Trophoblast cell (in vitro differentiated cells and primary cell): ENCODE data around the gene ARSD.

Source experiments
- DNase-seq, 2 donors: peaks; one replicate each; pipeline ENCODE4 v3.0.0-alpha.2; 2016
- H2AFZ ChIP-seq: 2 replicates; pipeline ENCODE4 v1.6.1; 2013; ENCODE audit warnings: low read length, moderate library complexity, mild to moderate bottlenecking; ENCODE audit not compliant: insufficient read depth, poor library complexity
- H2AK5ac ChIP-seq: 2 replicates; pipeline ENCODE4 v1.6.1; 2013; ENCODE audit warnings: mild to moderate bottlenecking, low read length
- H2BK120ac ChIP-seq: 2 replicates; pipeline ENCODE4 v1.6.1; 2013; ENCODE audit warnings: low read length, mild to moderate bottlenecking, moderate library complexity; ENCODE audit not compliant: insufficient read depth, poor library complexity
- H2BK12ac ChIP-seq: 2 replicates; pipeline ENCODE4 v1.6.1; 2013; ENCODE audit warnings: mild to moderate bottlenecking, low read length, moderate library complexity
- H2BK5ac ChIP-seq: 2 replicates; pipeline ENCODE4 v1.6.1; 2013; ENCODE audit warnings: low read length, low read depth, moderate library complexity, mild to moderate bottlenecking; ENCODE audit not compliant: poor library complexity
- H3K14ac ChIP-seq: 2 replicates; pipeline ENCODE4 v1.6.1; 2013; ENCODE audit warnings: mild to moderate bottlenecking, low read length
- H3K18ac ChIP-seq: 2 replicates; pipeline ENCODE4 v1.6.1; 2013; ENCODE audit warnings: mild to moderate bottlenecking, low read length
- H3K23ac ChIP-seq: 2 replicates; pipeline ENCODE4 v1.6.1; 2013; ENCODE audit warnings: low read length
- H3K27ac ChIP-seq: 2 replicates; pipeline ENCODE4 v1.5.1; 2013; ENCODE audit warnings: low read depth, mild to moderate bottlenecking, inconsistent platforms, low read length, moderate library complexity
- H3K27me3 ChIP-seq: 2 replicates; pipeline ENCODE4 v1.6.1; 2013; ENCODE audit warnings: inconsistent platforms, mild to moderate bottlenecking, low read length, moderate library complexity; ENCODE audit not compliant: insufficient read depth
- H3K36me3 ChIP-seq, 2 experiments: 1 replicate in 1 of 2; 2 replicates in 1 of 2; pipeline ENCODE4 v1.6.1; 2013; ENCODE audit warnings: low read length in 2 of 2, mild to moderate bottlenecking in 2 of 2, moderate library complexity in 1 of 2; ENCODE audit not compliant: insufficient read depth in 2 of 2, control insufficient read depth in 1 of 2
- H3K4ac ChIP-seq: 2 replicates; pipeline ENCODE4 v1.6.1; 2013; ENCODE audit warnings: low read depth, mild to moderate bottlenecking, low read length, moderate library complexity
- H3K4me1 ChIP-seq, 2 experiments: 1 replicate in 1 of 2; 2 replicates in 1 of 2; pipeline ENCODE4 v1.6.1; 2013; ENCODE audit warnings: low read length in 2 of 2, mild to moderate bottlenecking in 2 of 2, moderate library complexity in 1 of 2; ENCODE audit not compliant: insufficient read depth in 2 of 2, control insufficient read depth in 1 of 2
- H3K4me2 ChIP-seq: 2 replicates; pipeline ENCODE4 v1.6.1; 2013; ENCODE audit warnings: inconsistent platforms, mild to moderate bottlenecking, low read length, moderate library complexity
- H3K4me3 ChIP-seq: 2 replicates; pipeline ENCODE4 v1.5.1; 2013; ENCODE audit warnings: mild to moderate bottlenecking, low read depth, low read length, inconsistent platforms
- H3K79me1 ChIP-seq: one replicate; pipeline ENCODE4 v1.6.1; 2013; ENCODE audit warnings: low read length
- H3K79me2 ChIP-seq: 2 replicates; pipeline ENCODE4 v1.6.1; 2013; ENCODE audit warnings: low read length, mild to moderate bottlenecking; ENCODE audit not compliant: control insufficient read depth, insufficient read depth, poor library complexity
- H3K9ac ChIP-seq: 2 replicates; pipeline ENCODE4 v1.6.1; 2013; ENCODE audit warnings: mild to moderate bottlenecking, low read length
- H3K9me3 ChIP-seq: 2 replicates; pipeline ENCODE4 v1.6.1; 2013; ENCODE audit warnings: low read depth, mild to moderate bottlenecking, control low read depth, inconsistent platforms, low read length; ENCODE audit not compliant: insufficient read depth
- H4K12ac ChIP-seq: 2 replicates; pipeline ENCODE4 v1.6.1; 2013; ENCODE audit warnings: low read depth, mild to moderate bottlenecking, low read length, moderate library complexity
- H4K8ac ChIP-seq: 2 replicates; pipeline ENCODE4 v1.6.1; 2013; ENCODE audit warnings: low read depth, mild to moderate bottlenecking, low read length, moderate library complexity
- H4K91ac ChIP-seq: one replicate; pipeline ENCODE4 v1.6.1; 2013; ENCODE audit warnings: low read depth, mild to moderate bottlenecking, low read length, moderate library complexity
- WGBS: extraction: QIAGEN DNeasy Blood & Tissue Kit; methylation state at CpG from one replicate; pipeline ENCODE4 v1.1.7; 2013; ENCODE audit warnings: missing lambda C conversion rate; ENCODE audit not compliant: insufficient read length, insufficient coverage; ENCODE audit errors: extremely low coverage; 5-methylcytosine and 5-hydroxymethylcytosine counted together

The ARSD gene

DNA sequence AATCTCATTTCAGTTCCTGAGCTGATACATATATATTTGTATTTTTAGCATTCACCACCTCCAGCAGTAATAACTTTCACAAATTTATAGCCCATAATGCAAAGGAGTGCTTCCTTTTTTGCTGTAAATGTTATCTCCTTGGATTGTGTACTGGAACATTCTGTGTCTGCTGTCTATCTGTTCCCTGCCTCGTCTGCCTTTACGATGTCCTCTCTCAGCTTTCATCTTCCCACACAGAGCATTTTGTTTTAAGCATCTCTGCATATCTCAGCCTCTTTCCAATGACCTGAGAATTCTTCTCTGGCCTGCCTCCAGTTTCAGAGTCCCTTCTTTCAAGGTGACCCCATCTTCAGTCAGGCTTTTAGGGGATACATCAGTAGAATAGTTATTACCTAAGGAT lies 57.3 kb downstream of the ARSD start:
- no peak overlapping the region for H3K18ac ChIP-seq
- DNase-seq = no peak
- H3K27ac ChIP-seq = no peak overlapping the region
- no peak overlapping the region for H4K12ac ChIP-seq
- no peaks in the 10 kb centered on the region for H3K79me2 ChIP-seq
- no peak overlapping the region for H2BK120ac ChIP-seq
- H3K27me3 ChIP-seq = no peaks in the 10 kb centered on the region
- H3K36me3 ChIP-seq = peaks cover 3% of the 10 kb centered on the region in 2 experiments
- no peak overlapping the region for H3K4ac ChIP-seq
- no CpG with 5 or more reads among the region's 2 CpGs for WGBS
- no peak overlapping the region for H3K4me3 ChIP-seq
- no peak overlapping the region for H4K8ac ChIP-seq
- H4K91ac ChIP-seq = no peak overlapping the region
- H2BK5ac ChIP-seq = no peak overlapping the region
- no peak overlapping the region for H3K14ac ChIP-seq
- no peak overlapping the region for H2AFZ ChIP-seq
- no peak overlapping the region for H2BK12ac ChIP-seq
- H3K9me3 ChIP-seq = no peaks in the 10 kb centered on the region
- no peak overlapping the region for H2AK5ac ChIP-seq
- peaks cover 0 to 2% of the 10 kb centered on the region in 2 experiments for H3K4me1 ChIP-seq
- no peak overlapping the region for H3K9ac ChIP-seq
- no peak overlapping the region for H3K4me2 ChIP-seq
- H3K79me1 ChIP-seq = no peaks in the 10 kb centered on the region
- H3K23ac ChIP-seq = no peak overlapping the region

DNA sequence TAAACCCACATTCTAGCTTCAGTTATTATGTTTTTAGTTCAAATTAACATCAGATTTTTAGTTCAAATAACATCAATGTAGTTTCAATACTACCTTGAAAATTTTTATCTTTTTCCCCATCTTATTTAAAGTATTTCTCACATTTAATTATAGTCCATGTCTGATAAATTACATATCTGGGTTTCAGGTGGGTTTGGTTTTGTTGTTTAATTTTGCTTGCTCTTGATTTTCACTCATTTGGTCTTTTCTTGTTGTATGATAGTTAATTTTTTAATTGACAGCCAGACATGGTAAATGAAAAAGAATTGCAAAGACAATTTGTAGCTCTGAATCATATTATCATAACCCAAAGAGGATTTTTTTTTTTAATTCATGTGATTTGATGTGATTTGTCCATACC lies 58.5 kb downstream of the ARSD start:
- Histone ChIP-seq H3K4ac (no peak overlapping the region), H4K12ac (no peak overlapping the region), H3K18ac (no peak overlapping the region), H2AK5ac (no peak overlapping the region), H2BK5ac (no peak overlapping the region), H3K27me3 (no peaks in the 10 kb centered on the region), H3K4me2 (no peak overlapping the region), H3K23ac (no peak overlapping the region), H3K36me3 (peaks cover 3 to 4% of the 10 kb centered on the region in 2 experiments), H3K4me1 (peaks cover 0 to 3% of the 10 kb centered on the region in 2 experiments), H3K9ac (no peak overlapping the region), H3K14ac (no peak overlapping the region), H3K9me3 (no peaks in the 10 kb centered on the region), H4K8ac (no peak overlapping the region), H3K79me1 (no peaks in the 10 kb centered on the region), H2BK120ac (no peak overlapping the region), H2BK12ac (no peak overlapping the region), H3K4me3 (no peak overlapping the region), H3K27ac (no peak overlapping the region), H2AFZ (no peak overlapping the region), H3K79me2 (no peaks in the 10 kb centered on the region), H4K91ac (no peak overlapping the region)
- DNase-seq = no peak

DNA sequence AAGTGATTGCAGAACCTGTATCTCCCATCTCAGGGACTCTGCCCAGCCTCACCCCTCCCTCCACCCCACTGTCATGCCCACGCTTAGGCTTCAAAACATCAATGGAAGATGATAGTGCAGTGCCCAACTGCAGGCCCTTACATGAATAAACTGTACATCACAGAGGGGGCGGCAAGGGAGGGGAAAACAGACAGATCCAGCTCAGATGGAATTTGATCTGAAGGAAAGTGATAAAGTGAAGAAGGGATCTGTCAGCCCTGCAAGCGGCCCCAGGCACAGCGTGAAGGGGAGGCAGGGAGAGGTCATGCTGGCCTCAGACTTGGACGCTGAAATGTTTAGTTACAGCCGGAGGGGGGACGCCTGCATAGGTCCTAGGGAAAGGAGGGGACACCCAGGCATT lies 61.9 kb downstream of the ARSD start:
- Histone ChIP-seq H3K27ac (no peak overlapping the region), H3K27me3 (no peaks in the 10 kb centered on the region), H3K9ac (no peak overlapping the region), H2AFZ (no peak overlapping the region), H3K14ac (no peak overlapping the region), H3K23ac (no peak overlapping the region), H3K36me3 (peaks cover 5 to 12% of the 10 kb centered on the region in 2 experiments), H4K8ac (no peak overlapping the region), H2AK5ac (no peak overlapping the region), H4K12ac (no peak overlapping the region), H3K18ac (no peak overlapping the region), H3K4me2 (no peak overlapping the region), H3K4me3 (no peak overlapping the region), H4K91ac (no peak overlapping the region), H3K79me2 (no peaks in the 10 kb centered on the region), H3K4ac (no peak overlapping the region), H3K9me3 (no peaks in the 10 kb centered on the region), H2BK12ac (no peak overlapping the region), H2BK120ac (no peak overlapping the region), H3K4me1 (peaks cover 5 to 8% of the 10 kb centered on the region in 2 experiments), H3K79me1 (no peaks in the 10 kb centered on the region), H2BK5ac (no peak overlapping the region)
- no peak for DNase-seq
- no CpG with 5 or more reads among the region's 7 CpGs for WGBS

DNA sequence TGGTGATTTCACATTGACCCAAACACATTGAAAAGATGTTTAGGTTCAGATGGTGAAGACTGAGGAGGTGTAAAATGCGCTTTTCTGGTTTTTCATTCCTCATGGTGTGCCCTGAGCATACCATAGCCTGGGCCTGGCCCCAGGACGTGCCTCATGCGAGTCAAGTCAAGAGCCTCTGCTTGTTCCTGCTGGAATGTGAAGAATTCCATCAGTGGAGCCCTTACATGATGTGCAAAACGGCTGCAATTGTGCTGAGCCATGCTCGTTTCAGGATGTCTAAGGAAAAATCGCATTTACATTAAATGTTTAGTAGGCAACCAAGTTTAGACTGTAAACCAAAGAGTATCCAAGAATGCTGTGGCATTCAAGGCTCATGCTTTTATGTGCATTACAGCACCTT lies 65.5 kb downstream of the ARSD start:
- Histone ChIP-seq H3K27me3 (no peaks in the 10 kb centered on the region), H3K36me3 (peaks cover 18 to 23% of the 10 kb centered on the region in 2 experiments), H2AK5ac (no peak overlapping the region)

More for the DNA sequence above, 65.5 kb downstream of the ARSD start:
- Histone ChIP-seq H3K23ac (no peak overlapping the region), H2AFZ (no peak overlapping the region), H4K8ac (no peak overlapping the region), H3K79me2 (no peaks in the 10 kb centered on the region), H3K79me1 (no peaks in the 10 kb centered on the region), H3K9ac (no peak overlapping the region), H3K4ac (no peak overlapping the region), H3K4me3 (no peak overlapping the region), H3K18ac (no peak overlapping the region), H2BK5ac (no peak overlapping the region), H3K9me3 (no peaks in the 10 kb centered on the region), H4K91ac (no peak overlapping the region), H3K4me2 (no peak overlapping the region), H2BK120ac (no peak overlapping the region), H3K14ac (no peak overlapping the region), H4K12ac (no peak overlapping the region), H3K27ac (peak overlapping the region; percentile 62), H3K4me1 (peaks cover 5 to 8% of the 10 kb centered on the region in 2 experiments), H2BK12ac (no peak overlapping the region)
- DNase-seq = peak; percentile 8 to 60
- WGBS = no CpG with 5 or more reads among the region's 6 CpGs
